ENCODE measurements around the gene USH2A.

Gene USH2A, protein sequence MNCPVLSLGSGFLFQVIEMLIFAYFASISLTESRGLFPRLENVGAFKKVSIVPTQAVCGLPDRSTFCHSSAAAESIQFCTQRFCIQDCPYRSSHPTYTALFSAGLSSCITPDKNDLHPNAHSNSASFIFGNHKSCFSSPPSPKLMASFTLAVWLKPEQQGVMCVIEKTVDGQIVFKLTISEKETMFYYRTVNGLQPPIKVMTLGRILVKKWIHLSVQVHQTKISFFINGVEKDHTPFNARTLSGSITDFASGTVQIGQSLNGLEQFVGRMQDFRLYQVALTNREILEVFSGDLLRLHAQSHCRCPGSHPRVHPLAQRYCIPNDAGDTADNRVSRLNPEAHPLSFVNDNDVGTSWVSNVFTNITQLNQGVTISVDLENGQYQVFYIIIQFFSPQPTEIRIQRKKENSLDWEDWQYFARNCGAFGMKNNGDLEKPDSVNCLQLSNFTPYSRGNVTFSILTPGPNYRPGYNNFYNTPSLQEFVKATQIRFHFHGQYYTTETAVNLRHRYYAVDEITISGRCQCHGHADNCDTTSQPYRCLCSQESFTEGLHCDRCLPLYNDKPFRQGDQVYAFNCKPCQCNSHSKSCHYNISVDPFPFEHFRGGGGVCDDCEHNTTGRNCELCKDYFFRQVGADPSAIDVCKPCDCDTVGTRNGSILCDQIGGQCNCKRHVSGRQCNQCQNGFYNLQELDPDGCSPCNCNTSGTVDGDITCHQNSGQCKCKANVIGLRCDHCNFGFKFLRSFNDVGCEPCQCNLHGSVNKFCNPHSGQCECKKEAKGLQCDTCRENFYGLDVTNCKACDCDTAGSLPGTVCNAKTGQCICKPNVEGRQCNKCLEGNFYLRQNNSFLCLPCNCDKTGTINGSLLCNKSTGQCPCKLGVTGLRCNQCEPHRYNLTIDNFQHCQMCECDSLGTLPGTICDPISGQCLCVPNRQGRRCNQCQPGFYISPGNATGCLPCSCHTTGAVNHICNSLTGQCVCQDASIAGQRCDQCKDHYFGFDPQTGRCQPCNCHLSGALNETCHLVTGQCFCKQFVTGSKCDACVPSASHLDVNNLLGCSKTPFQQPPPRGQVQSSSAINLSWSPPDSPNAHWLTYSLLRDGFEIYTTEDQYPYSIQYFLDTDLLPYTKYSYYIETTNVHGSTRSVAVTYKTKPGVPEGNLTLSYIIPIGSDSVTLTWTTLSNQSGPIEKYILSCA (N-terminal part only)

DNA sequence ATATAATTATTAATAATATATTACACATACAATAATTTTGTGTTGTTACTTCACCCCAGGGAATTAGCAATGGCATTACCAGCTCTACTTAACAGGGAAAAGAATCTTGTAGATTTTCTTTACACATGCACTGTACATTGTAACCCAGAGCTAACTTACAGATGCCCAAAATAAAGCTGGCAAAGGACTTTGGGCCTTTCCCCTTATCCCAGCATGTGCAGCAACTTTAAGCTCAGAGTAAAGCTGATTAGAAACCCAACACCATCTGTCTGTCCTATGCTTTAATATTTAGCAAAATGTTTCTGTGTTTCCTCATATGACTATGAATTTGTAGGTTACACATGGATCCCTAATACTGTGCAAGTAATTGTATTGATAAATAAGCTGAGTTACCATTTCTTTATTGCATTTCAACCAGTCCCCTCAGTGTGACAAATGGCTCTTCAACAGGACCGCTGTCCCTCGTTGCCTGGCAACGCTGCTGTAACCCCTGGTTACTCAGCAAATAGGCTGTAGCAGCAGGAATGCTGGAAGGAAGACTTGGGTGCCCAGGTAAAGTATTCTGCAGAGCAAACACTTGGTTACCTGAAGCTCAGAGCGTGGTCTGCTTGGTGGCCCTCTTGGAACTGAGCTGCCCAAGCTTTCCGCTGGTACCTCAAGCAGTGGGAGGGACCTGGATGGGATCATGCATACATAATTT is at the start of gene USH2A:
TSS of gene USH2A (minus strand) at position 628 of the 700 bp plus-strand sequence. CDS start 1,112 bp downstream, outside the sequence.
- DNase-seq = no peak

DNA sequence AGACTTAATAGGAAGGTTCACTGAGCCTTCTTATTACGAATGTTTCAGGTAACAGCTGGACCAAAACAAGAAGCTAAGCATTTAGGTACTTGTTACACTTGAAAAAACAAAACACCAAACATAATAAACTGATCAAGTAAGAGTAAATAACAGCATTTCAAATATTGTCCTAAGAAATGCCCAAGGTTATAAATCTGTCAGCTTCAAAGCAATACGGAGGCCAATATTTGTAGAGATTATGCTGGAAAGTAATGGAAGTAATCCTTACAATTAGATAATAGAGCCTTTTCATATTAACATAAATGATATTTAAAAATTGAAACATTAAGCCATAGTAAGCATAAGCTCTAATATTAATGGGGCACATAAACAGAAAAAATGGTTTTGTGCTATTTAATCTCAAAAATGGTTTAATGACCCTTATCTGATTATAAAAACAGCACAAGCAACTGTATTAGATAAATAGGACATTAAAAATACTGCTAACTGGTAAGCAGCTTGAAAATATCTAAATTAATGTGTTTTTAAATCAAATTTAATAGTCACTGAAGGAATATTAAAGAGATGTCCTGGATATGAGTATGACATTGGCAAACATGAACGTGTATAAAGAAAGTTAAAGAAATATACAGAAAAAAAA is 43.0 kb upstream of the USH2A start:
- DNase-seq = no peak

DNA sequence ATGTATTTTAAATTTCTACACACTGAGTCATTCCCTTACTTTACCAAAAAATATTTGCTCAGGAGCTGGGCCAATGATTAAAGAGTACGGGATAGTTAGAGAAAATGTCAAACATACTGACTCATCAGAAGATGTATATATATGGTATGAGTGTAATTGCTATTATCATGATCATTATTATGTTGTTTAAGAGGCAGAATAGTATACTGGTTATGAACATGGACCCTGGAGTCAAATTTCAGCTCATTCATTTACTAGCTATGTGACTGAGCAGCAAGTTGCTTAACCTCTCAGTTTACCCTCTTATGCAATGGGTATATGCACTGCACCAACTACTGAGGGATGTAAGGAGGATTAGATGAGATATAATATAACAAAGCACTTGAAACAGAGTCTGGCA is 41.2 kb upstream of the USH2A start:
- DNase-seq = no peak

GRCh38 chr1:216462066-216462775 is 39.0 kb upstream of the USH2A start:
- DNase-seq = no peak

- DNase-seq = no peak
Observed at GRCh38 chr1:216461466-216461865, 38.2 kb upstream of the USH2A start.

DNA sequence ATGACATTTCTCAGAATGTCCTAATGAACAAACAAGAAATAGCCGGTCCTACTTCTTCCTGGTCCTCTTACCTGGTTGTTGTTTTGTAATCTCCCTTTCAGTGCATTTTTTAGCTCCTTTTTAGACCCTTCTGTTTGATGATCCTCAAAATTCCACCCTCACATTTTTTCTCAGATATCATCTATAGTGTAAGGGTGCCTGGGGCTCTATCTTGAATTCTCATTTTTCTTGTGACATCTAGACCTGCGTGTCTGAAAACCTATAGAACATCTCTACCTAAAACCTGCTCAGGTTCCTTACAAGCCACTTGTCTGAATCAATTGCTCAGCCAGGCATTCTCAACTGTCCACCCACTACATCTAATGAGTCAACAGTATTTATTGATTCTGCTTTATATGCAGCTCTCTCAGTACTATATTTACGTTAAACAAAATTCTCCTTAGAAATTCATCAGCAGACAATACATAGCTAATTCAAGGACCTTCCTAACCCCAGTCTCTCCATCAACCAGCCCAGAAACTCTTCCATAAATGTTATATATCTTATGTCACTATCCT is 36.5 kb upstream of the USH2A start:
- no peak for DNase-seq

DNA sequence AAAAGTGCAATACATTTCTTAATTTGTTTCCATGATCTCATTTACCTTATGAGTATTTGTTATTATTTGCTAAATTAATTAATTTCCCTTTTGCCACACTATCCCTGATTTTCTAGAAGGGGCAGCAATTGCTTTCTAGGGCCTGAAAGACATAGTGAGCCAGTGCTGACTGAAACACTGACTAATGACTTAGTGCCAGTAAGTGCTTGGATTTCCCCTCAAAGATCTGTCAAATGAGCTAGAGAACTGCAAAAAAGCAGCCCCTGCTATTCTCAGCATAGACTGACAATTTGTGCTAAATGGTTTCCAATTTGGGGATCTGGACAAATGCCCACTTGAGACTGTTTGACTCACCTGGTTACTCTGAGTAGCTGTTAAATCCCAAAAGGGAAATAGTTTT is 35.6 kb upstream of the USH2A start:
- no peak for DNase-seq

- no peak for DNase-seq
Observed at GRCh38 chr1:216457356-216457755, 34.1 kb upstream of the USH2A start.

- no peak for DNase-seq
Observed at GRCh38 chr1:216456682-216457081, 33.4 kb upstream of the USH2A start.

DNA sequence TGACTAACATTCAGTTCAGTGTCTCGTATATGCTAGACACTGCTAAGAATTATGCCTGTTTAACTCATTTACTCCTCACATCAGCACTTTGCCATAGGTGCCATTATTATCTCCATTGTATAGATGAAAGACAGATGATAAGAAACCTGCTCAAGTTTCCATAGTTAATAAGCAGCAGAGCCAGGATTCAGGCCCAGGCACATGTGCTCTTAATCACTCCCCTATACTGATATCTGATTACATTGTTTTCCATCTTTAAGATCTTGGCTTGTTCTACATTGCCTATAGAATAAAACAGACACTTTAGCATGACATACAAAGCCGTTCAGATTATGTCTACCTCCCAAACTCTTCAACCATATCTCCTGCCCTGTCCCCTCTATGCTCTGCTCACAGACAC is 30.5 kb upstream of the USH2A start:
- no peak for DNase-seq

GRCh38 chr1:216450227-216450626 is 27.0 kb upstream of the USH2A start:
- no peak for DNase-seq

DNA sequence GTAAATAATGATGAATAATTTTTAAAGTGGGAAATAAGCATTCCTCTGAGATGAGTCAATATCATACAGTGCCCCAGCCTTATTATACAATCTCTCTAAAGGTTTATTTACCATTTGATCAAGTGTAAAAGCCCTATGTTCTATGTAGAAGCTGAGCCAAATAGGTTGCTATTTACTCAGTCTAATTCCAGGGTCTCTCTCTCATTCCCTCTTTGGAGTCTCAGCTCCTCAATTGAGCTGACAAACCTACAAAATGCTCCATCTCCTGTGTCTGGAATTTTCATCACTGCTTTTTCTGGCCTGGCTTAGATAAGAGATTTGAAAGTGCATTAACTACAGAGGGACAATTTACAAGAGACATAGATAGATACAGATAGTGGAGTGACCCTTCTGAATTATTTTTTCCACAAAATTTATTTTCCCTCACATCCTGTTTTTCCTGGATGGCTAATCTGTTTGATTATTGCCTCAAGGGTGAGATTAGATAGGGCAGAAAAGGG is 24.8 kb upstream of the USH2A start:
- no peak for DNase-seq

DNA sequence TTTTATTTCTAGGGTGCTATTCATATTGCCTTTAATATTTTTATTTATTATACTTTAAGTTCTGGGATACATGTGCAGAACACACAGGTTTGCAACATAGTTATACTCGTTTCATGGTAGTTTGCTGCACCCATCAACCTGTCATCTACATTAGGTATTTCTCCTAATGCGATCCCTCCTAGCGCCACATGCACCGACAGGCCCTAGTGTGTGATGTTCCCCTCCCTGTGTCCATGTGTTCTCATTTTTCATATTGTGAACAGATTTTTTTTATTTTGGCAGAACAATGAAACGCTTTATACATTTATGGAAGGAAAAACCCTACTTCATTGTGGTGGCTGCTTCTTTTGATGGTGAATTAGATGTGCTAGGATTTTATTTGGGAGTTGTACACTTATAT is 14.4 kb upstream of the USH2A start:
- no peak for DNase-seq

DNA sequence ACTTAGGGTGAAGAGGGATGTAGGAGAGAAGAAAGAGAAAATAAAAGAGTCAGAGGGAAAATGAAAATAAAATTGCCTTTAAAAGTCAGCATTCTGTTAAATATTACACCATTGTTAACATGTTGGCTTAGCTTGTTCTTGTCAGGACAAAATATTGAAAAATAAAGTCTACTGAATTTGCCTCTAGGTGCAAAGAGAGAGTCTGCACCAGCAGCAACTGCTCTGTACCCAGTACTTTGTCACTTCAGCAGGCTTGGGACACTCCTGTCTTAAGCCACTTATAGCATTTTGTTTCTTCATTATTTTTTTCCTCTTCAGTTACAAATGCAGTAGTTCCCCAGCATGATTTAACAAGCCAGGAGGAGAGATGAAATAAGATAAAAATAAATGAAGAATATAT is 11.0 kb upstream of the USH2A start:
- no peak for DNase-seq

DNA sequence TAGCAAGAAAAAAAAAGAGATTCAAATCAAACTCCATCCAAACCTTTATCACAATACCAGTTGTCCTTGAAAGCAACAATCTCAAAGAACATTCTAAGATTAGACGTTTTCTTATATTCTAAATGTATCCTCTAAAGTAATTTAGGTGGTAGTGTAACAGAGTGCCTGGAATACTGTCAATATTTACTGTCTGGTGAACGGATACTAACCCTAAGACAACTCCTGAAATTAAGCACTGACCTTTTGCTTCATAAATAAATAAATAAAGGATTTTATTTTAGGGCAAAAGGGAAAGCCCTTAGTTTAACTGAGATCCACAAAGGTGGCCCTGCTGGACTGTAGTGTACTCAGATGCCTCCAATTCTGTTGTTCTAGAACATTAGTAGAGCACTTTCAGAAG is 9.9 kb upstream of the USH2A start:
- DNase-seq = no peak

DNA sequence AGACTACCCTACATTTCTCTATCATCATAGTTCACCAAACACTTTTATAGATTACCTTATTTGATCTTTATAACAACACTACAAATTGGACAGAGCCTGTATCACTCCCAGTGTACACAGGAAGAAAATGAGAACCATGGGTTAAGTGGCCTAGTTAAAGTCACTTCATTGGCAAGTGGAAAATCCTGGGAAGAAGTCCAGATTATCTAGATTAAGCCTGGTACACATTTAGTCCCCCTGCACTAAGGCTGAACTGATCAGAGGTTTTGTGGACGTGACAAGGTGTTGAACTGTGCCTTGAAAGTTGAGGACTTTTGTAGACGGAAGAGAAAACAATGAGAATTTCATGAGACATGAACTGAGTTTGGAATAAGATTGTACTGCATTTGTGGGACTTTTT is 7.5 kb upstream of the USH2A start:
- DNase-seq = no peak

DNA sequence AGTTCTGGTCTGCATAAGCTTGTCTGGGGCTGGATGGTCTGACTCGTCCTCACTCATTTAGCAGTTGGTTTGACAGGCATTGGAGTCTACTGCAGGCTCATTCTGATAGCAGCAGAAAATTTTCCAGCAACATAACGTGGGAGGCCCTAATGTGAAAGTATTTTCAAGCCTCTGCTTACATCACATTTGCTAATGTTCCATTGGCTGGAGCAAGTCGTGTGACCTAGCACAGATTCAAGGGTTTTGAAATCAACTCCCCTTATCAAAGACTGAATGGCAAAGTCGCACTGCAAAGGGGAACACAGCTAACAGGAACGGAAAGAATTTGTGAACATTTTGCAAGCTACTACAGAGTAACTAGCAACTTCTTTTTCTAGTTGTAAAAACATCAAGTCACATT is 2.3 kb upstream of the USH2A start:
- no peak for DNase-seq

DNA sequence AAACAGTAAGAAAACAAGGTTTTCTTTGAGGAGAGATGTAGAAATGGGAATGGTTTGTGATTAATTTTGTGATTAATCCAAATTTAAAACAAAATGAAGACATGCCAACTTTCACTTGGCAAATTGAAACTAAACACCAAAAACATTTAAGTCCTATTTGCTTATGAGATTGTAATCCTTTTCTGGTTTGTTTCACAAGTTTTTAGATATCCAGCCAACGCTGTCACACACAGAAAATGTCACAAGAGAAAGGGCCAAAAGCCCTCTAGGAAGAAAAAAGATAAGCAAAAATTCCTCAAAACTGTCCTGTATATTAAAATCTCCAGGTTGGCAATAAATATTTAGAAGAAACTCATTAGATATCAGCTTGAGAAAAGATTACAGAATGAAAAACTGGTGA is 2.5 kb downstream of the USH2A start:
- DNase-seq = no peak

GRCh38 chr1:216420263-216420662 is 3.0 kb downstream of the USH2A start:
- DNase-seq = no peak

- DNase-seq = no peak
Observed at GRCh38 chr1:216416488-216416887, 6.8 kb downstream of the USH2A start.

GRCh38 chr1:216410026-216410425 is 13.2 kb downstream of the USH2A start:
- no peak for DNase-seq

Data from NCI-H2227 treated with DMSO at 0.1 percent for 48 hours (cell line).